ENCODE data around the gene VTI1A.

GRCh38 chr10:112735041-112735695, 288.2 kb downstream of the VTI1A start:
- TF ChIP-seq CTCF (conservative IDR thresholded peaks at IDR 0.05; ENCODE audit: low read depth in 2 of 2) (no peak), REST (IDR thresholded peaks at IDR 0.05; ENCODE audit: unreplicated experiment) (no peak), EZH2 (IDR thresholded peaks at IDR 0.05; ENCODE audit: low read depth, unreplicated experiment) (no peak), ZNF114 (CRISPR knock-in tag; IDR thresholded peaks at IDR 0.05) (no peak), EZH2phosphoT487 (IDR thresholded peaks at IDR 0.05; ENCODE audit: unreplicated experiment) (no peak), CREB1 (CRISPR knock-in tag; IDR thresholded peaks at IDR 0.05; ENCODE audit: low read depth) (no peak), POLR2AphosphoS5 (IDR thresholded peaks at IDR 0.05; ENCODE audit: low read depth) (no peak), JUNB (IDR thresholded peaks at IDR 0.05; ENCODE audit: unreplicated experiment) (no peak), NANOG (IDR thresholded peaks at IDR 0.05; ENCODE audit: borderline replicate concordance) (no peak)
